Measurements from ENCODE around the gene CDR2L.
"Not testable (repeated sequence)": the region's sequence is repeated elsewhere in the genome, so short reads cannot be mapped to it uniquely, and the experiment has no call there.

- not testable (repeated sequence) for TF ChIP-seq POLR2AphosphoS5 (IDR thresholded peaks at IDR 0.05; ENCODE audit: borderline replicate concordance, low read depth, low read length); EZH2 (IDR thresholded peaks at IDR 0.05); FOXP2 (optimal IDR thresholded peaks at IDR 0.05; ENCODE audit: control extremely low read depth, extremely low read length, insufficient read depth)
These were observed 17.9 kb upstream of the CDR2L start for GRCh38 chr17:74969501-74969900.
